ENCODE measurements around the gene MINK1. TPM values are rescaled to one million over a fixed set of nuclear protein-coding genes. Genes with fewer than 3 reads are reported as not detected.

The MINK1 gene
- total RNA-seq, 1 donor from 2014 or later, result 139 TPM

DNA sequence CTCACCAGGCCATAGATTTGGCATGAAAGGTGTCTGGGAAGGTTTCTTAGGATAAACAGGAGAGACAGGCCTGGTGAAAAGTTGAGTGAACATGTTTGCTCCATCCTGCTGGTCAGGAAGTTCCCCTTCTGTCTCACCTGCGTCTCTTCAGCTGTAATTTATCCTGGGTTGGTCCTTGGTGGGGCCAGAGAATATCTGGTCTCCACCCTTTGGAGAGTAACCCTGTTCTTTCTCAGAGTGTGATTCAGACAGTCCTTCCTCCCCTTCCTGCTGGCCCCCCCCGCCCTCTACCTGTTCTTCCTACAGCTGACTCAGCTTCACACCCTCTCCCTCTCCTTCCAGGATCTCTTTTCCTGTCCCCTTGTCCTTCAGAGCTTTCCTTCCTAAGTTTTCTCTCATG is 17.1 kb downstream of the MINK1 start:
- H3K36me3 Mint-ChIP-seq (ENCODE audit: insufficient read depth), result peaks cover 3% of the 10 kb centered on the region
- no peak overlapping the region for H3K27ac Mint-ChIP-seq
- no peak overlapping the region for H3K4me3 Mint-ChIP-seq (ENCODE audit: low read depth)
- TF ChIP-seq, protein P1, sequence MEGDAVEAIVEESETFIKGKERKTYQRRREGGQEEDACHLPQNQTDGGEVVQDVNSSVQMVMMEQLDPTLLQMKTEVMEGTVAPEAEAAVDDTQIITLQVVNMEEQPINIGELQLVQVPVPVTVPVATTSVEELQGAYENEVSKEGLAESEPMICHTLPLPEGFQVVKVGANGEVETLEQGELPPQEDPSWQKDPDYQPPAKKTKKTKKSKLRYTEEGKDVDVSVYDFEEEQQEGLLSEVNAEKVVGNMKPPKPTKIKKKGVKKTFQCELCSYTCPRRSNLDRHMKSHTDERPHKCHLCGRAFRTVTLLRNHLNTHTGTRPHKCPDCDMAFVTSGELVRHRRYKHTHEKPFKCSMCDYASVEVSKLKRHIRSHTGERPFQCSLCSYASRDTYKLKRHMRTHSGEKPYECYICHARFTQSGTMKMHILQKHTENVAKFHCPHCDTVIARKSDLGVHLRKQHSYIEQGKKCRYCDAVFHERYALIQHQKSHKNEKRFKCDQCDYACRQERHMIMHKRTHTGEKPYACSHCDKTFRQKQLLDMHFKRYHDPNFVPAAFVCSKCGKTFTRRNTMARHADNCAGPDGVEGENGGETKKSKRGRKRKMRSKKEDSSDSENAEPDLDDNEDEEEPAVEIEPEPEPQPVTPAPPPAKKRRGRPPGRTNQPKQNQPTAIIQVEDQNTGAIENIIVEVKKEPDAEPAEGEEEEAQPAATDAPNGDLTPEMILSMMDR (IDR thresholded peaks at IDR 0.05; ENCODE audit: unreplicated experiment), result no peak
- H3K9me3 Mint-ChIP-seq (ENCODE audit: low read depth), result no peaks in the 10 kb centered on the region
- peaks cover 21% of the 10 kb centered on the region for H3K4me1 Mint-ChIP-seq (ENCODE audit: low read depth)
- no peaks in the 10 kb centered on the region for H3K27me3 Mint-ChIP-seq
- DNase-seq (ENCODE audit: low spot score, unreplicated experiment), result no peak

DNA sequence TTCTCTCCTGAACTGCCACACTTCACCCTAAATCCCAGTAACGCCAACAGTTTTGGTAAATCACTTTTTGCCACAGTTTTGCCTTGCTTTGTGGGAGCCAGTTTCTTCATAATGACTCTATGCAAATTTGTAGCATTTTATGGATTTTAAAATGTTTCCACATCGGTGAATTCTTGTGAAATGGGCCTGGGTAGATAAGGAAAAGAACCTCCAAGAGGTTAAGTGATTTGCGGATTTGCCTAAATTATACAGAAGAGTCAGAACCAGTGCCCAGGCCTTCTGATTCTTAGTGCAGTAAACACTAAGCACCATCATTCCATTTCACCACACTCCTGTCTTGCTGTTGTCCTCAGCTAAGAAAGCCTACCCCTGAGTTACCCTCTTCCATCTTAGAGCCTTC is 17.9 kb downstream of the MINK1 start:
- no peaks in the 10 kb centered on the region for H3K27me3 Mint-ChIP-seq
- peak overlapping the region; percentile 23 for H3K27ac Mint-ChIP-seq
- peaks cover 21% of the 10 kb centered on the region for H3K4me1 Mint-ChIP-seq (ENCODE audit: low read depth)
- H3K36me3 Mint-ChIP-seq (ENCODE audit: insufficient read depth), result peaks cover 3% of the 10 kb centered on the region
- no peak overlapping the region for H3K4me3 Mint-ChIP-seq (ENCODE audit: low read depth)
- TF ChIP-seq, protein P1 (IDR thresholded peaks at IDR 0.05; ENCODE audit: unreplicated experiment), result no peak
- H3K9me3 Mint-ChIP-seq (ENCODE audit: low read depth), result no peaks in the 10 kb centered on the region
- no peak for DNase-seq (ENCODE audit: low spot score, unreplicated experiment)

DNA sequence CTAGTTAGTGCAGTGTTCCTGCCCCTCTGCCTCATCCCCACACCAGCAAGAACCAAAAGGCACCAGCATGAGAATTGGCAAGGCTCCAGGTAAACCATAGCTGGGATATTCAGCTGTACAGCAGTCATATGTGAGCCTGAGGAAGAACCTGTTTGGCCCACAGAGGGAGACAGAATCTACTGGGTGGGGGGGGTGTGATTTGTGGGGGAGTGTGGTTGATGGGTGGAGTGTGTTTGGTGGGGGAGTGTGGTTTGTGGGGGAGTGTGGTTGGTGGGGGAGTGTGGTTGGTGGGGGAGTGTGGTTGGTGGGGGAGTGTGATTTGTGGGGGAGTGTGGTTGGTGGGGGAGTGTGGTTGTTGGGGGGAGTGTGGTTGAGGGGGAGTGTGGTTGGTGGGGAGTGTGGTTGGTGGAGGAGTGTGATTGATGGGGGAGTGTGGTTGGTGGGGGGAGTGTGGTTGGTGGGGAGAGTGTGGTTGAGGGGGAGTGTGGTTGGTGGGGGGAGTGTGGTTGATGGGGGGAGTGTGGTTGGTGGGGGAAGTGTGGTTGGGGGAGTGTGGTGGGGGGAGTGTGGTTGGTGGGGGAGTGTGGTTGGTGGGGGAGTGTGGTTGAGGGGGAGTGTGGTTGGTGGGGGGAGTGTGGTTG is 19.5 kb downstream of the MINK1 start:
- Mint-ChIP-seq H3K27me3 (no peaks in the 10 kb centered on the region), H3K36me3 (ENCODE audit: insufficient read depth) (peaks cover 3% of the 10 kb centered on the region), H3K4me1 (ENCODE audit: low read depth) (peaks cover 23% of the 10 kb centered on the region), H3K4me3 (ENCODE audit: low read depth) (no peak overlapping the region), H3K9me3 (ENCODE audit: low read depth) (no peaks in the 10 kb centered on the region), H3K27ac (peak overlapping the region; percentile 22)
- no peak for DNase-seq (ENCODE audit: low spot score, unreplicated experiment)
- TF ChIP-seq, protein P1 (IDR thresholded peaks at IDR 0.05; ENCODE audit: unreplicated experiment), result no peak

DNA sequence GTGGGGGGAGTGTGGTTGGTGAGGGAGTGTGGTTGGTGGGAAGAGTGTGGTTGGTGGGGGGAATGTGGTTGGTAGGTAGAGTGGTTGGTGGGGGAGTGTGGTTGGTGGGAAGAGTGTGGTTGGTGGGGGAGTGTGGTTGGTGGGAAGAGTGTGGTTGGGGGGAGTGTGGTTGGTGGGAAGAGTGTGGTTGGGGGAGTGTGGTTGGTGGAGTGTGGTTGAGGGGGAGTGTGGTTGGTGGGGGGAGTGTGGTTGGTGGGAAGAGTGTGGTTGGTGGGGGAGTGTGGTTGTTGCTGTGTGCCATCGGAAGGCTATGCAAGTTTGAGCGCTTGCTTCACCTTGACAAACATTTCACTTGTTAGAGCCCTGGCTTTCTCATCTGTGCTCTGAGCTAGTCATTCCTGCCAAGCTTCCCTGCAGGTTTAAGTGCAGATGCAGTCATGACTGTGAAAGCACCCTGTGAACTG is 20.1 kb downstream of the MINK1 start:
- H3K36me3 Mint-ChIP-seq (ENCODE audit: insufficient read depth), result peaks cover 3% of the 10 kb centered on the region
- no peaks in the 10 kb centered on the region for H3K9me3 Mint-ChIP-seq (ENCODE audit: low read depth)
- TF ChIP-seq, protein P1 (IDR thresholded peaks at IDR 0.05; ENCODE audit: unreplicated experiment), result no peak
- H3K27me3 Mint-ChIP-seq, result no peaks in the 10 kb centered on the region
- peaks cover 24% of the 10 kb centered on the region for H3K4me1 Mint-ChIP-seq (ENCODE audit: low read depth)
- no peak overlapping the region for H3K27ac Mint-ChIP-seq
- no peak for DNase-seq (ENCODE audit: low spot score, unreplicated experiment)
- no peak overlapping the region for H3K4me3 Mint-ChIP-seq (ENCODE audit: low read depth)

DNA sequence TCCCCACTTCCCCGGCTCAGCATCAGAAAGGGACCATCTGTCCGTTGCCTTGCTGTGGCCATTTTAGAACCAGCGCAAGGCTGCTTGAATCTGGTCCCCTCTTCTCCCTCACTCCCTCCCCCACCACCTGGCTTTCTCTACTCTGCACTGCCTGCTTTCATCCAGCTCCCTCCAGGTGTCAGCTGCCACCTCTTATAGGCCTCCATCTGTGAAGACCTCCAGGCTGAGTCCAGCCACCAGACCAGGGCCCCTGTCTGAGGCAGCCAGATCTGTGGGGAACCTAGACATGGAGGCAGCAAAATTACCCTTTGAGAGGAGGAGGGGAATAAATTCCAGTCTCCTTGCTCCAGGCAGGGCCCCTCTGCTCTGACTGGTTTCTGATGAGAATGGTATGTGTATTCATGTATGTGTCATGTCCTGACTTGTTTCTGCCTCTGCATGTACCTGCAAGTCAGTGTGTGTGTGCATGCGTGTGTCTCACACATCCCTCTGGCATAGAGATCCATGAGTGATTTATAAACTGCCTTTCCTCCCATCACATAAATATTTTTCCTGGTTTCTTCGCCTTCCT is 21.1 kb downstream of the MINK1 start:
- Mint-ChIP-seq H3K4me1 (ENCODE audit: low read depth) (peaks cover 20% of the 10 kb centered on the region), H3K9me3 (ENCODE audit: low read depth) (no peaks in the 10 kb centered on the region), H3K27ac (peak overlapping the region; percentile 63), H3K27me3 (no peaks in the 10 kb centered on the region), H3K4me3 (ENCODE audit: low read depth) (no peak overlapping the region), H3K36me3 (ENCODE audit: insufficient read depth) (peaks cover 4% of the 10 kb centered on the region)
- TF ChIP-seq, protein P1 (IDR thresholded peaks at IDR 0.05; ENCODE audit: unreplicated experiment), result no peak
- DNase-seq (ENCODE audit: low spot score, unreplicated experiment), result no peak
